ENCODE measurements around the gene LMO4.

Gene LMO4

GRCh38 chr1:87329051-87329525 lies 408 bp downstream of the LMO4 start:
- DNase-seq = peak; percentile 68

- DNase-seq = no peak
These were observed 911 bp downstream of the LMO4 start for GRCh38 chr1:87329526-87330056.

- peak; percentile 46 for DNase-seq
These were observed 1.6 kb downstream of the LMO4 start for GRCh38 chr1:87330057-87330884.

- DNase-seq = no peak
These were observed 2.2 kb downstream of the LMO4 start for GRCh38 chr1:87330885-87331364.

- DNase-seq = peak; percentile 93
These were observed 2.9 kb downstream of the LMO4 start for GRCh38 chr1:87331365-87332241.

GRCh38 chr1:87333692-87334347 lies 5.1 kb downstream of the LMO4 start:
- no peak for DNase-seq

GRCh38 chr1:87334351-87335174 lies 5.9 kb downstream of the LMO4 start:
- DNase-seq = peak; percentile 35

GRCh38 chr1:87335175-87335884 lies 6.7 kb downstream of the LMO4 start:
- peak; percentile 74 for DNase-seq

- no peak for DNase-seq
These were observed 8.0 kb downstream of the LMO4 start for GRCh38 chr1:87336623-87337067.

GRCh38 chr1:87337606-87338005 lies 8.9 kb downstream of the LMO4 start:
- no peak for DNase-seq

GRCh38 chr1:87338566-87338965 lies 9.9 kb downstream of the LMO4 start:
- no peak for DNase-seq

- DNase-seq = no peak
These were observed 15.6 kb downstream of the LMO4 start for GRCh38 chr1:87344231-87344630.

GRCh38 chr1:87346130-87346814 lies 17.6 kb downstream of the LMO4 start:
- no peak for DNase-seq

- DNase-seq = no peak
These were observed 19.8 kb downstream of the LMO4 start for GRCh38 chr1:87348341-87349019.

- DNase-seq = no peak
These were observed 20.4 kb downstream of the LMO4 start for GRCh38 chr1:87349036-87349435.

- DNase-seq = no peak
These were observed 27.2 kb downstream of the LMO4 start for GRCh38 chr1:87355894-87356293.

GRCh38 chr1:87356591-87356990 lies 27.9 kb downstream of the LMO4 start:
- DNase-seq = no peak

- DNase-seq = no peak
These were observed 29.5 kb downstream of the LMO4 start for GRCh38 chr1:87358219-87358618.

GRCh38 chr1:87359586-87359985 lies 30.9 kb downstream of the LMO4 start:
- no peak for DNase-seq
